Loucy (cell line): ENCODE results near the gene CAPN9.

ENCODE experiments used
- H2AFZ ChIP-seq: fragments of 200-600 bp; sonication (generic); 2 replicates; pipeline ENCODE4 v1.6.0; 2016; ENCODE audit warnings: antibody characterized with exemption, mild to moderate bottlenecking, low read length, moderate library complexity
- H3F3A ChIP-seq: fragments of 200-600 bp; 2 replicates; pipeline ENCODE4 v1.6.0; 2016; ENCODE audit warnings: antibody characterized with exemption, low read depth, mild to moderate bottlenecking
- H3K27me3 ChIP-seq: fragments of 200-600 bp; sonication (generic); 2 replicates; pipeline ENCODE4 v1.6.1; 2014; ENCODE audit warnings: low read length, mild to moderate bottlenecking; ENCODE audit not compliant: insufficient read depth, poor library complexity, severe bottlenecking
- H3K36me3 ChIP-seq: fragments of 200-600 bp; sonication (generic); 2 replicates; pipeline ENCODE4 v1.6.1; 2016; ENCODE audit warnings: low read length; ENCODE audit not compliant: insufficient read depth
- H3K4me1 ChIP-seq: fragments of 200-600 bp; sonication (generic); 2 replicates; pipeline ENCODE4 v1.5.1; 2014; ENCODE audit warnings: low read length, mild to moderate bottlenecking; ENCODE audit not compliant: insufficient read depth, poor library complexity, severe bottlenecking
- H3K4me2 ChIP-seq: fragments of 200-600 bp; sonication (generic); 2 replicates; pipeline ENCODE4 v1.6.0; 2014; ENCODE audit warnings: antibody characterized with exemption, low read length, low read depth, mild to moderate bottlenecking; ENCODE audit not compliant: poor library complexity, severe bottlenecking
- H3K4me3 ChIP-seq: fragments of 200-600 bp; sonication (generic); 2 replicates; pipeline ENCODE4 v1.5.1; 2014; ENCODE audit warnings: low read length, mild to moderate bottlenecking, mixed read lengths; ENCODE audit not compliant: poor library complexity, severe bottlenecking
- H3K79me2 ChIP-seq: fragments of 200-600 bp; sonication (generic); 2 replicates; pipeline ENCODE4 v1.6.1; 2014; ENCODE audit warnings: low read length; ENCODE audit not compliant: insufficient read depth
- H3K9ac ChIP-seq: fragments of 200-600 bp; sonication (generic); 2 replicates; pipeline ENCODE4 v1.6.0; 2014; ENCODE audit warnings: mild to moderate bottlenecking, low read depth, low read length, moderate library complexity; ENCODE audit not compliant: poor library complexity, severe bottlenecking
- H3K9me2 ChIP-seq: fragments of 200-600 bp; sonication (generic); replicated peaks from 2 replicates; pipeline ENCODE4 v1.6.1; 2016; ENCODE audit warnings: low read depth, low read length, mixed read lengths
- H3K9me3 ChIP-seq: fragments of 200-600 bp; sonication (generic); 2 replicates; pipeline ENCODE4 v1.6.1; 2014; ENCODE audit warnings: mild to moderate bottlenecking, antibody characterized with exemption, low read length, low read depth; ENCODE audit not compliant: insufficient read depth
- H4K20me1 ChIP-seq: fragments of 200-600 bp; sonication (generic); 2 replicates; pipeline ENCODE4 v1.6.0; 2014; ENCODE audit warnings: antibody characterized with exemption, low read length, mild to moderate bottlenecking; ENCODE audit not compliant: insufficient read depth, poor library complexity, severe bottlenecking
- EZH2phosphoT487 ChIP-seq: fragments of 200-600 bp; IDR thresholded peaks from 2 replicates; pipeline ENCODE4 v1.6.1; 2018; ENCODE audit warnings: antibody characterized with exemption, mild to moderate bottlenecking, moderate library complexity, borderline replicate concordance
- TF ChIP-seq, protein P1 (sequence below): fragments of 200-600 bp; sonication (generic); conservative IDR thresholded peaks from 2 replicates; pipeline ENCODE4 v1.5.1; 2014; ENCODE audit warnings: mild to moderate bottlenecking, antibody characterized with exemption, low read length

CAPN9 gene

DNA sequence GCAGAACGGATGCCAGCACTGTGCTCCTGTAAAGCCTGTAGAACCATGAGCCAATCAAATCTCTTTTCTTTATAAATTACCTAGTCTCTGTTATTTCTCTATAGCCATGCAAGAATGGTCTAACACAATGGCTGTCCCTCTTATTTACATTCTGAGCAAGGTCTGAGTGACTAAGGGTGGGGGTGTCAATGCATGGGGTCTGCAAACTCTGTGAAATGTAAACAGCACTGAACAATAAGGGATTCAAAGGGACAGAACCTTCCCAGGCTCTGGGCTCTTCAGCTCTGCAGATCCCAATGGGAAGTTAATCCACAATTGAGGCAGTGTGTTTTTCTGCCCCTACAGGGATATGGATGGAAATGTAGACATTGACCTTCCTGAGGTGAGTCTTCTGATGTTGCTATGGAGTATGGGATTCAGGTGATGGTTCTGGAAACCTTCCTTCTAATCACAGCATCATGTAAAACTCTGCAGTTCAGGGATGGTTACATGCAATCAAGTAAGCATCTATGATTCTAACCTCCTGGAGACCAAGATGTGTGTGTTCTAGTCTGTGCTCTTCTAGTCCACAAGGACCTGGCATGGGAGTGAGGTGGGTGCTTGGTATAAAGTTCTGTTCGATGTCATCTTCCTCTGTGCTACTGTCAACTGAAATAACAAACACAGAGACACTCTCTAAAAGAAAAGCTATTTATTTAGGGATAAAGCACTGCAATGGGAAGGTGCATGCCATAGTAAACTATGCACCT is 38.6 kb downstream of the CAPN9 start:
- no peaks in the 10 kb centered on the region for H3K4me1 ChIP-seq
- no peaks in the 10 kb centered on the region for H3K9me3 ChIP-seq
- no peak overlapping the region for H3K4me3 ChIP-seq
- no peaks in the 10 kb centered on the region for H3K9me2 ChIP-seq
- no peaks in the 10 kb centered on the region for H3K36me3 ChIP-seq
- H2AFZ ChIP-seq, result no peak overlapping the region
- H4K20me1 ChIP-seq, result no peaks in the 10 kb centered on the region
- TF ChIP-seq EZH2phosphoT487, result no peak
- no peaks in the 10 kb centered on the region for H3F3A ChIP-seq
- no peaks in the 10 kb centered on the region for H3K79me2 ChIP-seq
- H3K4me2 ChIP-seq, result no peak overlapping the region
- H3K9ac ChIP-seq, result no peak overlapping the region
- no peaks in the 10 kb centered on the region for H3K27me3 ChIP-seq

DNA sequence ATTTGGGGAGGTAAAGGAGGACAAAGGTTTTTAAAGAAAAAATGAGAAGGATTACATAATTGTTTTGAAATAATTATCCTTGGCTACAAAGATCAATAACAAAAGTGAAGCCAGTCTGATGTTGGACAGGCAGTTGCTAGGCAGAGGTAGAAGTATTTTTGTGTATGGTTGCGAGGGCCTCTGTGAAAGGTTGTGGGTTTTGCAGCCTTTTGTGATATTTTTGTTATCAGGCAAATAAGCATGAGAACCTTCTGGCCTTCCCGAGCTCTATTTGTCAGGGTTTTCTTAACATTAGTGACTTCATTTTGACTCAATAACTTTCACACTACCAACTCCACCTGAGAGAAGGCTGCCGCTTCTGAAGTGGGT is 39.2 kb downstream of the CAPN9 start:
- Histone ChIP-seq H3K4me3 (no peak overlapping the region), H3K36me3 (no peaks in the 10 kb centered on the region), H3K9me2 (no peaks in the 10 kb centered on the region), H3K79me2 (no peaks in the 10 kb centered on the region), H3F3A (no peaks in the 10 kb centered on the region), H3K9me3 (no peaks in the 10 kb centered on the region), H3K27me3 (no peaks in the 10 kb centered on the region), H3K4me1 (no peaks in the 10 kb centered on the region), H4K20me1 (no peaks in the 10 kb centered on the region), H3K9ac (no peak overlapping the region), H2AFZ (no peak overlapping the region), H3K4me2 (no peak overlapping the region)
- TF ChIP-seq, protein P1, sequence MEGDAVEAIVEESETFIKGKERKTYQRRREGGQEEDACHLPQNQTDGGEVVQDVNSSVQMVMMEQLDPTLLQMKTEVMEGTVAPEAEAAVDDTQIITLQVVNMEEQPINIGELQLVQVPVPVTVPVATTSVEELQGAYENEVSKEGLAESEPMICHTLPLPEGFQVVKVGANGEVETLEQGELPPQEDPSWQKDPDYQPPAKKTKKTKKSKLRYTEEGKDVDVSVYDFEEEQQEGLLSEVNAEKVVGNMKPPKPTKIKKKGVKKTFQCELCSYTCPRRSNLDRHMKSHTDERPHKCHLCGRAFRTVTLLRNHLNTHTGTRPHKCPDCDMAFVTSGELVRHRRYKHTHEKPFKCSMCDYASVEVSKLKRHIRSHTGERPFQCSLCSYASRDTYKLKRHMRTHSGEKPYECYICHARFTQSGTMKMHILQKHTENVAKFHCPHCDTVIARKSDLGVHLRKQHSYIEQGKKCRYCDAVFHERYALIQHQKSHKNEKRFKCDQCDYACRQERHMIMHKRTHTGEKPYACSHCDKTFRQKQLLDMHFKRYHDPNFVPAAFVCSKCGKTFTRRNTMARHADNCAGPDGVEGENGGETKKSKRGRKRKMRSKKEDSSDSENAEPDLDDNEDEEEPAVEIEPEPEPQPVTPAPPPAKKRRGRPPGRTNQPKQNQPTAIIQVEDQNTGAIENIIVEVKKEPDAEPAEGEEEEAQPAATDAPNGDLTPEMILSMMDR, result no peak
- TF ChIP-seq EZH2phosphoT487, result no peak

DNA sequence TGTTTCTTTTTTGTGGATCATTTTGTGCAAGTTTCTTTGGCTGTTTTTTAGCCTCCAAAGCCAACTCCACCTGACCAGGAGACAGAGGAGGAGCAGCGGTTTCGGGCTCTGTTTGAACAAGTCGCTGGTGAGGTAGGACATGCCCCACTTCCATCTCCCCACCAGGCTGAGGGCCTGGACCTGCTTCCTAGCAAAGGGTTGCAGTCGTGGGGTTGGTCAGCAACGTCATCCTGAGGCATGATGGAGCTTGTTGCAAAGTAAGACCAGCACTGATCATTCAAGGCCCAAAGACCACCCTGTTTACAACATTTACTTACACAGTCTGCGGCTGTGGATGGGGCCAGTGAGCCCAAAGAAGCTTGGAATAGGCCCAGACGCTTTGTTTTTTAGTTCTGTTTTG is 40.3 kb downstream of the CAPN9 start:
- TF ChIP-seq, protein P1, result no peak
- no peak for TF ChIP-seq EZH2phosphoT487
- Histone ChIP-seq H3K27me3 (no peaks in the 10 kb centered on the region), H3K79me2 (no peaks in the 10 kb centered on the region), H3K9ac (no peak overlapping the region), H3K9me2 (no peaks in the 10 kb centered on the region), H3K4me1 (no peaks in the 10 kb centered on the region), H3K4me3 (no peak overlapping the region), H3K4me2 (no peak overlapping the region), H3F3A (no peaks in the 10 kb centered on the region), H4K20me1 (no peaks in the 10 kb centered on the region), H3K36me3 (no peaks in the 10 kb centered on the region), H2AFZ (no peak overlapping the region), H3K9me3 (no peaks in the 10 kb centered on the region)

DNA sequence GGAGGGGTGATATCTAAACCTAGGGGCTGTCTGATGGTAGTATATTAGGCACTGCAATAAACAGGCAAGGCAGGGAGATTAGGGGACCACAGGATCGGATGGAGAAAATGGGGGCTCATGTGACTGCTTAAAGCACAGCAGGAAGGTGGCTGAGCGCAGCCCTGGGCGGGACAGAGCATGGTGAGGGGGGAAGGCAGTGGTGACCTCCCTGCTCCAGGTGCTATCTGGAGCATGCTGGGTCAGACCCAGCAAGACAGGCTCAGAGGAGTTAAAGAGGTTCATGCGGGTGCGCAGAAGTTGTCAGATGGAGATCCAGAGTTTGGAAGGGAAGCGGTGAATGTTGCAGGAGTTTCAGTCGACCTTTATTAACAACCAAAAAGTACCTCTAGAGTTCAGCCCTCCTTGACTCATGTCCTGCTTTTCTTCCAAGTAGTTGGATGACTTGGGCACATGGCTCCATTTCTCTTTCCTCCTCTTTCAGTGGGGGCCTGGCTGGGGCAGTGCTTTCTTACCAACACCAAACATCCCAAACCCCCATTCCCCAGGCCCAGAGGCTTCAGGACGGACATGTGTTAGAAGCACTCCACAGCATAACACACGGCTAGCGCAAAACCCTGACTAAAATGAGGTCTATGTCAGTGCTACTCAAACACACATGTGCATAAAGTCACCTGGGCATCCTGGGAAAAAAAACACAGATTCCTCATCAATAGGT is 41.5 kb downstream of the CAPN9 start:
- Histone ChIP-seq H3K4me2 (no peak overlapping the region), H3K36me3 (no peaks in the 10 kb centered on the region), H3F3A (no peaks in the 10 kb centered on the region), H2AFZ (no peak overlapping the region), H4K20me1 (no peaks in the 10 kb centered on the region), H3K79me2 (no peaks in the 10 kb centered on the region), H3K4me3 (no peak overlapping the region), H3K9me3 (no peaks in the 10 kb centered on the region), H3K9me2 (no peaks in the 10 kb centered on the region), H3K27me3 (no peaks in the 10 kb centered on the region), H3K4me1 (no peaks in the 10 kb centered on the region), H3K9ac (no peak overlapping the region)
- TF ChIP-seq, protein P1, result no peak
- TF ChIP-seq EZH2phosphoT487, result no peak
